AG04450 (cell line): ENCODE measurements around the gene CCDC12. TPM values are rescaled to one million over a fixed set of nuclear protein-coding genes. Genes with fewer than 3 reads are reported as not detected.

Experiments used
- CTCF ChIA-PET: fragments of 300-600, 350-600 bp; formaldehyde crosslinking; extraction: SDS; loops from one replicate; lab custom pipeline; 2022; ENCODE audit warnings: antibody characterized with exemption, inconsistent platforms; lab: Charles Lee
- POLR2A ChIA-PET: fragments of 350-600 bp; formaldehyde crosslinking; extraction: SDS; loops from one replicate; lab custom pipeline; 2021; ENCODE audit warnings: antibody characterized with exemption, inconsistent platforms; lab: Yijun Ruan, JAX
- DNase-seq: peaks from one replicate; pipeline ENCODE4 v3.0.0-alpha.2; 2011; ENCODE audit warnings: low read depth, low spot score
- H3K27ac ChIP-seq: one replicate; pipeline ENCODE4 v1.5.1; 2012; ENCODE audit warnings: low read depth, low read length, control low read depth
- H3K27me3 ChIP-seq: one replicate; pipeline ENCODE4 v1.6.0; 2012; ENCODE audit warnings: low read length; ENCODE audit not compliant: control insufficient read depth, insufficient read depth
- H3K4me3 ChIP-seq: 2 replicates; pipeline ENCODE4 v1.5.1; 2011; ENCODE audit warnings: mild to moderate bottlenecking, low read depth, low read length, control low read depth
- H3K9me3 ChIP-seq: 2 replicates; pipeline ENCODE4 v1.5.1; 2012; ENCODE audit warnings: low read length; ENCODE audit not compliant: control insufficient read depth, insufficient read depth
- polyA plus RNA-seq: library from polyadenylated mRNA; depleted of rRNA; stranded (reverse); fragments of >200 nt; gene quantifications from 2 replicates; pipeline ENCODE4 v1.2.3, GENCODE V29; 2011
- TF ChIP-seq, protein P1 (sequence below): IDR thresholded peaks from 2 replicates; pipeline ENCODE4 v1.5.1; 2011; ENCODE audit warnings: low read depth, low read length, control low read depth, inconsistent platforms

Gene CCDC12
- polyA plus RNA-seq, 1 experiment: 18.3 TPM

DNA sequence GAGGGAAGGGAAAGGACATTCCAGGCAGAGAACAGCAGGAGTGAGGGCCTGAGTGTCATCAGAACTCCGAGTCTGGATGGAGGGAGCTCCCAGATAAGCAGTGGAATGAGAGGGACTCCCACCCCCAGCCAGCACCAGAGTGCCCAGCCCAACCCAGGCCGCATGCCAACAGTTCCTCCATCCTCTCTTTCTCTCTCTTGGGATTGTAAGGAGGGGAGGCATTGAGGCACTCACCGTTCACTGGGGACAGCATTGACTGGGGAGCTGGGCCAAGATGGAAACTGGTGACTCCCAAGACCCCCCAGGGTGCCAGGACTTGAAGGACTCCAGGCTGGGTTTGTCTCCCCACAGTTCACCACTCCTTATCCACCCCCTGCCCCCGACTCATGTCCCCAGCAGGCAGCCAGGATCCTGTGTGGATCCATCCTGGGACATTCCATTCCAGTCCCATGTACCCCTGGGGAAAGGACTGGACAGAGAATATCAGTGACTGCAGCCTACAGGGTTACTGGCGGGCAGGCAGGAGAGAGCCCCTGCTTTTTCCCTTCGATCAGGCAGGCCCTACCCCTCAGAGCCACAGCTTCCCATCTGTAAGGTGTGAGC, 83.3 kb downstream of the CCDC12 start:
- ChIA-PET POLR2A (no interaction called here), CTCF (interaction anchor here (0.9 to 5.6 kb wide), 3 partner anchors 26 to 404 kb away, joined by 8 to 57 read pairs (median 12); no protein-coding TSS in a partner anchor)
- no peak for DNase-seq
- Histone ChIP-seq H3K27me3 (peaks cover 67% of the 10 kb centered on the region), H3K9me3 (no peaks in the 10 kb centered on the region; the same call in 1 of the 2 replicates), H3K4me3 (no peak overlapping the region), H3K27ac (no peak overlapping the region)
- TF ChIP-seq, protein P1, sequence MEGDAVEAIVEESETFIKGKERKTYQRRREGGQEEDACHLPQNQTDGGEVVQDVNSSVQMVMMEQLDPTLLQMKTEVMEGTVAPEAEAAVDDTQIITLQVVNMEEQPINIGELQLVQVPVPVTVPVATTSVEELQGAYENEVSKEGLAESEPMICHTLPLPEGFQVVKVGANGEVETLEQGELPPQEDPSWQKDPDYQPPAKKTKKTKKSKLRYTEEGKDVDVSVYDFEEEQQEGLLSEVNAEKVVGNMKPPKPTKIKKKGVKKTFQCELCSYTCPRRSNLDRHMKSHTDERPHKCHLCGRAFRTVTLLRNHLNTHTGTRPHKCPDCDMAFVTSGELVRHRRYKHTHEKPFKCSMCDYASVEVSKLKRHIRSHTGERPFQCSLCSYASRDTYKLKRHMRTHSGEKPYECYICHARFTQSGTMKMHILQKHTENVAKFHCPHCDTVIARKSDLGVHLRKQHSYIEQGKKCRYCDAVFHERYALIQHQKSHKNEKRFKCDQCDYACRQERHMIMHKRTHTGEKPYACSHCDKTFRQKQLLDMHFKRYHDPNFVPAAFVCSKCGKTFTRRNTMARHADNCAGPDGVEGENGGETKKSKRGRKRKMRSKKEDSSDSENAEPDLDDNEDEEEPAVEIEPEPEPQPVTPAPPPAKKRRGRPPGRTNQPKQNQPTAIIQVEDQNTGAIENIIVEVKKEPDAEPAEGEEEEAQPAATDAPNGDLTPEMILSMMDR: no peak

DNA sequence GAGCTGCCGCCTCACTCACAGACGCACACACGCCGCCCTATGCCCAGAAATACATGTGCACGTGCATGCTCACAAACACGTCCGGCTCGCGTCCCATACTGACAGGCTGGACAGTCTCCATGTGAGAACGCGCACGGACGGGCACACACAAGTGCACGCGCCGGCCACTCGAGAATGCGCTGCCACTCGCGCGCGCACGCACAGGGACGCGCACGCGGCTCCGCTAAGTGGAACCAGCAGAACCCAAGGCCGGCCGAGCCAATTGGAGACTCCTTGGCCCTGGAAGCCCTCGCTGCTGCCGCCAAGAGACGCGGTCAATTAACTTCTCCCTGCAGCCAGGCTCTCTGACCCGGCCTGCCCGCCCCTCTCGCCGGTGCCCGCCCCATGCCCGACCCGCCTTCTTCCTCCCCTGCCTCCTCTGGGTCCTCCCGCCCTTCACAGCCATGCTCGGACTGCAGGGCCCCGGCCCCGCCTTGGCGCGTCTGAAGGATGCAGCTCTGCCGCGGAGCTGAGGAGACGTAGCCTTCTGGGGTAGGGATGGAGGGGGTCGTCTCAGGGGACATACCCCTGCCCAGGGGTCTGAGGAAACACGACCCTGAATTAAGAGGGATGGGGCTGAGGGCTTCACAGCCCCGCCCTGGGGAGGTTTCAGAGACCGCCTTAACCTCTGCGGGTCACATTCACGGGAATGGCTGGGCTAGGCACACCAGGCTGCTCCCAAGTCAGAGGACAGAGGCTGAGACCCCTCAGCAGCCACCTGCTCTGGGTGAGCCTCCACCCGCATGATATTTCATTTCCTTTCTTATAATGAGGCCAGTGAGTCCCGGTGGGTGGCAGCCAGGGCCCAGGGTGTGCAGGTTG, 84.0 kb downstream of the CCDC12 start:
- DNase-seq: peak; percentile 8
- ChIA-PET POLR2A (no interaction called here), CTCF (interaction anchor here (0.9 to 5.6 kb wide), 4 partner anchors 25 to 187 kb away, joined by 3 to 57 read pairs (median 6); no protein-coding TSS in a partner anchor)

DNA sequence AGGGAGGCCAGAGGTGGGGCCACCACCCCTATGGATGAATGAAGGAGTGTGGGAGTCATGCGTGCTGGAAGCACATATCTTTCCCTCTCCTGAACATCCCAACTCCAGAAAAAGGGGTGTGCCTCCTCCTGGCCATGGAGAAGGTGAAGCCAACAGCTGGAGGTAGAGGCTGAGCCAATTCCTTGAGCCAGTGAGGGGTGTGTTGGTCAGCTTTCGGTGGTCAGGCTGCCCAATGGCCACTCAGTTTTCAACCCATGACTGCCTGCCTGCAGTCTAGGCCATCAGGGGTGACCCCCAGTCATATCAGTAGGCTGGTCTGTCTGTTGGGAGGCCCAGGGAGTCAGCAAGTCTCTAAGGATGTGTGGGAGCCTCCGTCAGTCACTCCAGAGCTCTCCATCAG, 85.4 kb downstream of the CCDC12 start:
- H3K27ac ChIP-seq: no peak overlapping the region
- TF ChIP-seq, protein P1: no peak
- ChIA-PET POLR2A (interaction anchor here (0.5 kb wide), 1 partner anchor 46 kb away, joined by 3 read pairs; no protein-coding TSS in a partner anchor), CTCF (interaction anchor here (1.0 to 2.1 kb wide), 2 partner anchors 185 kb away, joined by 5 to 6 read pairs; no protein-coding TSS in a partner anchor)
- H3K27me3 ChIP-seq: peaks cover 67% of the 10 kb centered on the region
- H3K9me3 ChIP-seq: no peaks in the 10 kb centered on the region; the same call in 1 of the 2 replicates
- no peak for DNase-seq
- H3K4me3 ChIP-seq: no peak overlapping the region

More for the DNA sequence above, 84.0 kb downstream of the CCDC12 start:
- Histone ChIP-seq H3K27ac (no peak overlapping the region), H3K27me3 (peaks cover 68% of the 10 kb centered on the region), H3K9me3 (no peaks in the 10 kb centered on the region; the same call in 1 of the 2 replicates), H3K4me3 (peak overlapping the region; percentile 51)
- TF ChIP-seq, protein P1: no peak

DNA sequence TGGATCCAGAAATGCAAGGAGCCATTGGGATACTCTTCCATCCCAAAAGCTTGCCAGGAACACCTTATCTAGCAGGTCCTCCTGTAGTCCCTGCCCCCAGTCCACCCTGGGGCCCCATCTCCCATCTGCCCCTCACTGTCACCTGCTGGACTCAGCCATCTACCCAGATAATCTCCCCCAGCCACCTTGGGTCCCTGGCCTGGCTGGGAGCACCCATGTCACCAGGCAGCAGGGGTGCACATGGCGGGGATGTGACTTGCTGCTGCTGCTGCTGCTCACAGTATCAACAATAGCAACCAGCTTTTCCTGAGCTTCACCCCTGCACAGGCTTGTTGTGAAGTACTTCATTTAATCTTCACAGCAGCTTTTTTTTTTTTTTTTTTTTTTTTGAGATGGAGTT, 86.4 kb downstream of the CCDC12 start:
- H3K4me3 ChIP-seq: no peak overlapping the region
- H3K9me3 ChIP-seq: no peaks in the 10 kb centered on the region; the same call in 1 of the 2 replicates
- H3K27me3 ChIP-seq: peaks cover 77% of the 10 kb centered on the region
- no peak overlapping the region for H3K27ac ChIP-seq
- TF ChIP-seq, protein P1: no peak
- no peak for DNase-seq
- POLR2A ChIA-PET: no interaction called here
- CTCF ChIA-PET: interaction anchor here (0.6 to 2.1 kb wide), 4 partner anchors 23 to 504 kb away, joined by 3 to 12 read pairs (median 4); no protein-coding TSS in a partner anchor
